GM12891 (cell line): ENCODE results near the gene NBPF11.
"Not testable (repeated sequence)": the region's sequence is repeated elsewhere in the genome, so short reads cannot be mapped to it uniquely, and the experiment has no call there.

ENCODE experiments used
- DNase-seq: peaks from one replicate; pipeline ENCODE4 v3.0.0; 2011; ENCODE audit warnings: low spot score; ENCODE audit not compliant: insufficient read length
- FAIRE-seq: peaks from 2 replicates; lab custom pipeline; 2011; peaks lifted over from hg19 to GRCh38; lab: Jason Lieb, UNC
- PAX5 ChIP-seq: IDR thresholded peaks from 2 replicates; pipeline ENCODE4 v1.6.1; 2011; ENCODE audit warnings: low read length, moderate library complexity, mild to moderate bottlenecking; ENCODE audit not compliant: insufficient read depth, severe bottlenecking
- POLR2A ChIP-seq: IDR thresholded peaks from 2 replicates; pipeline ENCODE4 v1.6.1; 2011; ENCODE audit warnings: low read depth, low read length, control low read depth
- POLR2AphosphoS5 ChIP-seq: IDR thresholded peaks from 2 replicates; pipeline ENCODE4 v1.6.1; 2011; ENCODE audit warnings: low read depth, low read length, control low read depth
- POU2F2 ChIP-seq: IDR thresholded peaks from 2 replicates; pipeline ENCODE4 v1.6.1; 2011; ENCODE audit warnings: low read depth, mild to moderate bottlenecking, control low read depth, low read length, moderate library complexity
- SPI1 ChIP-seq: IDR thresholded peaks from 2 replicates; pipeline ENCODE4 v1.6.1; 2011; ENCODE audit warnings: low read depth, low read length, control low read depth
- TAF1 ChIP-seq: IDR thresholded peaks from 2 replicates; pipeline ENCODE4 v1.6.1; 2011; ENCODE audit warnings: low read depth, low read length, control low read depth

Gene NBPF11

GRCh38 chr1:148161053-148161901 lies 9.2 kb upstream of the NBPF11 start:
- TF ChIP-seq POLR2AphosphoS5 (no peak), POU2F2 (no peak), SPI1 (no peak), PAX5 (no peak), POLR2A (no peak), TAF1 (no peak)
- FAIRE-seq (no peak), DNase-seq (no peak)

GRCh38 chr1:148160343-148161052 lies 8.4 kb upstream of the NBPF11 start:
- FAIRE-seq (no peak), DNase-seq (no peak)
- TF ChIP-seq TAF1: no peak
- TF ChIP-seq SPI1: no peak

GRCh38 chr1:148160048-148160342 lies 7.9 kb upstream of the NBPF11 start:
- no peak for DNase-seq
- TF ChIP-seq TAF1 (no peak), POLR2AphosphoS5 (no peak), PAX5 (no peak)
- FAIRE-seq: no peak

GRCh38 chr1:148158341-148159003 lies 6.4 kb upstream of the NBPF11 start:
- no peak for DNase-seq
- no peak for TF ChIP-seq POU2F2
- TF ChIP-seq POLR2AphosphoS5: no peak
- TF ChIP-seq PAX5: no peak
- TF ChIP-seq TAF1: no peak
- TF ChIP-seq POLR2A: no peak
- TF ChIP-seq SPI1: no peak
- FAIRE-seq: no peak

- not testable (repeated sequence) for FAIRE-seq, DNase-seq
Observed at GRCh38 chr1:148157803-148158202, 5.7 kb upstream of the NBPF11 start.

GRCh38 chr1:148155494-148156275 lies 3.6 kb upstream of the NBPF11 start:
- not testable (repeated sequence) for DNase-seq, FAIRE-seq
- TF ChIP-seq POU2F2 (0 out of 2 replicates have a peak, but pooled peaks have one; percentile 12), SPI1 (peak; percentile 46; the same call in 1 of the 2 replicates)

GRCh38 chr1:148152795-148153194 lies 714 bp upstream of the NBPF11 start:
- not testable (repeated sequence) for DNase-seq, FAIRE-seq

GRCh38 chr1:148151371-148151819 lies 686 bp downstream of the NBPF11 start:
- not testable (repeated sequence) for FAIRE-seq, DNase-seq

- not testable (repeated sequence) for FAIRE-seq, DNase-seq
Observed at GRCh38 chr1:148150945-148151344, 1.1 kb downstream of the NBPF11 start.

- FAIRE-seq: not testable (repeated sequence)
Observed at GRCh38 chr1:148150014-148150413, 2.1 kb downstream of the NBPF11 start.

GRCh38 chr1:148149050-148149815 lies 2.8 kb downstream of the NBPF11 start:
- not testable (repeated sequence) for DNase-seq, FAIRE-seq

More at GRCh38 chr1:148150014-148150413, 2.1 kb downstream of the NBPF11 start:
- DNase-seq: not testable (repeated sequence)

GRCh38 chr1:148147052-148147838 lies 4.8 kb downstream of the NBPF11 start:
- not testable (repeated sequence) for FAIRE-seq, DNase-seq

- DNase-seq, FAIRE-seq: not testable (repeated sequence)
Observed at GRCh38 chr1:148146191-148146997, 5.7 kb downstream of the NBPF11 start.

- not testable (repeated sequence) for DNase-seq, FAIRE-seq
Observed at GRCh38 chr1:148143223-148143622, 8.9 kb downstream of the NBPF11 start.
